Endometrium (tissue), 2 donors: ENCODE data around the gene MEGF11.

Experiments
- FAIRE-seq: peaks from 2 replicates; lab custom pipeline; 2012; peaks lifted over from hg19 to GRCh38; lab: Jason Lieb, UNC
- donor health status: control.
- donor health status: control.

Gene MEGF11

GRCh38 chr15:66239514-66239913 is 14.0 kb downstream of the MEGF11 start:
- FAIRE-seq: no peak

- FAIRE-seq: no peak
These were observed 15.2 kb downstream of the MEGF11 start for GRCh38 chr15:66238318-66238717.

- FAIRE-seq: no peak
These were observed 15.9 kb downstream of the MEGF11 start for GRCh38 chr15:66237513-66238235.

- FAIRE-seq: no peak
These were observed 16.7 kb downstream of the MEGF11 start for GRCh38 chr15:66236806-66237375.

GRCh38 chr15:66235866-66236265 is 17.7 kb downstream of the MEGF11 start:
- FAIRE-seq: no peak

GRCh38 chr15:66234798-66235197 is 18.8 kb downstream of the MEGF11 start:
- no peak for FAIRE-seq

GRCh38 chr15:66233487-66234415 is 19.8 kb downstream of the MEGF11 start:
- FAIRE-seq: no peak

GRCh38 chr15:66232267-66232625 is 21.3 kb downstream of the MEGF11 start:
- no peak for FAIRE-seq

- no peak for FAIRE-seq
These were observed 21.9 kb downstream of the MEGF11 start for GRCh38 chr15:66231394-66232266.

GRCh38 chr15:66229790-66230465 is 23.6 kb downstream of the MEGF11 start:
- no peak for FAIRE-seq

- FAIRE-seq: no peak
These were observed 24.5 kb downstream of the MEGF11 start for GRCh38 chr15:66228807-66229735.

- FAIRE-seq: no peak
These were observed 26.8 kb downstream of the MEGF11 start for GRCh38 chr15:66226736-66227135.

- no peak for FAIRE-seq
These were observed 27.8 kb downstream of the MEGF11 start for GRCh38 chr15:66225656-66226274.

- no peak for FAIRE-seq
These were observed 28.6 kb downstream of the MEGF11 start for GRCh38 chr15:66224946-66225345.

GRCh38 chr15:66222273-66223198 is 31.0 kb downstream of the MEGF11 start:
- FAIRE-seq: no peak

GRCh38 chr15:66221126-66221525 is 32.4 kb downstream of the MEGF11 start:
- FAIRE-seq: no peak

GRCh38 chr15:66220601-66221000 is 32.9 kb downstream of the MEGF11 start:
- no peak for FAIRE-seq

- no peak for FAIRE-seq
These were observed 34.2 kb downstream of the MEGF11 start for GRCh38 chr15:66219339-66219738.

- FAIRE-seq: no peak
These were observed 36.7 kb downstream of the MEGF11 start for GRCh38 chr15:66216806-66217205.
